COLO668 (cell line): ENCODE results near the gene FYN.

Experiments
- DNase-seq: peaks from one replicate; lab custom pipeline; 2025; ENCODE audit not compliant: unreplicated experiment; lab: John Stamatoyannopoulos, UW

The FYN gene

DNA sequence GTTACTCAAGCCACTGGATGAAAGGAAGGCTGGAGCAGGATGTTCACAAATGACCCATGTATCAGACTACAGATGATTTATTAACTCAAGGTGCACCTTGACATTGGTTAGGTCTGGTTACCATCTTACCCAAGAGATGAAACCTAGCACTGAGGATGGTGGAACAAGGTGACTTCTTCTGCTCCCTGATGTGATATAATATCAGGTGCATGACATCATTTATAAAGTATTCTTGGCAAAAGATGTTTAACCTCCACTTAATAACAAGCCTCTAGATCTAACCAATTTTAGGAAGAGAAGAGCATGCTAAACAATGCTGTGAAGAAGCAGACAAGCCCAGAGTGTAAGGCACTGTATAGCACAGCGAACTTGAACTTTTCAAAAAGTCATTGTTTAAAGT, 100.9 kb downstream of the FYN start:
- no peak for DNase-seq

DNA sequence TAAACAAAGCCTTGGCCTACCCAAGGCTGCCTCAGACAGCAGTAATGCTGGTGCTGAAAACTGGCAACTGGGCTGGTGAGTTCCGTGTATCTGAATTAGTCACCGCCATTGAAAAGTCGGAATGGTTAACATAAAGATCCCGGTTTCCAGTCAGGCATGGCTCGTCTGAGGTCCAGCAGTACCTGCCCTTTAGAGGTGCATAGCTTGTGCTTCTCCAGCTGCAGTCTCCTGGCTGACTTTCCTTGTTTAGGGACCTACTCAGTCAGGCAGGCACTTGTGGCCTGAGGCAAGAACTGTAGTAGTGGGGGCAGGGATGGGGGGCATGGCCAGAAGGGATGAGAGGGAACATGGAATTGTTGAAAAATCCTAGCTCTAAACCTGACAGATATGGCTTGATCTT, 101.6 kb downstream of the FYN start:
- DNase-seq: no peak

DNA sequence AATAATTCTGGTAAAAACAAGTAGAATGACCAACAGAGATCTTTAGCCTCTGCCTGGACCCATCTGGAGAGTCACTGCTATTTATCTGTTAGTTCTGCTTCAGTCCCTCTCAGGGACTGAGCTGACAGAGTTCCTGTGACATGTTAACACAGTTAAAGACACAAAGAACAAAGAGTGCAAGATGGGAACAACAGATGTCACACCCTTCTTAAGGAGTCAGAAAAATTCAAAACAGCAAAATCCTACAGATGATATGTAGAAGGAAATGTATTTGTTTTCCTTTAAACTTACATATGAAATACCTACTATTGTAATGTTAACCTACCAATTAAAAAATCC, 102.2 kb downstream of the FYN start:
- no peak for DNase-seq

DNA sequence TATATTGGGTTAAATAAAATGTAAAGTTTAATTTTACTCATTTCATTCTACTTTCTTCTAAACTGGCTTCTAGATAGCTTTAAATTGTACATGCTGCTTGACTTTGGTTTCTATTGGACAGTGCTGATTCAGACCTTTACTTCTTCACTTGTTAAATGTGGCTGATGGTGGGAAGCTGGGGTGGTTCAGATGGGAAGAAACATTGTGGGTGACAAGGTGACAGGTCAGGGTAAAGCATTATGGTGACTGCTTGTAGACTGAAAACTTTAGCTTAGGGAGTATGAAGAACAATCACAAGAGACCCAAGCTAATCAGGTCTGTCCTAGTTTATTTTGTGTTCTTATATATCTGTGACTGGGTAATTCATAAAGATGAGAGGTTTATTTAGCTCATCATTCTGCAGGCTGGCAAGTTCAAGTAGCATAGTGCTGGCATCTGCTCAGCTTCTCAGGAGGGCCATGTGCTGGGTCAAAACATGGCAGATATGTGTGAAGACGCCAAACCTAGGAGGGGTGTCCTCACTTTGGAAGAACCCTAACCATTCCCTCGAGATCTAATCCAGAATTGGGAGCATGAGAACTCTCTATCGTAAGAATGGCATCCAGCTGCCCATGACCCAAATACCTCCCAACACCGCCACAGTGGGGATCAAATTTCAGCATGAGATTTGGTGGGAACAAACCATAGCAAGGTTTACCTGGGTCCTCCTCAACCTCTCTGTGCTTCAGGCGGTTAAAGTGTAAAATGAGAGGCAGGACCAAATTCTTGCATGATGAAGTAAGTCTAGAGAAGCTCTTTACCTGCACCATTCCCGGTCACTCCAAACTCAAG, 102.8 kb downstream of the FYN start:
- no peak for DNase-seq

DNA sequence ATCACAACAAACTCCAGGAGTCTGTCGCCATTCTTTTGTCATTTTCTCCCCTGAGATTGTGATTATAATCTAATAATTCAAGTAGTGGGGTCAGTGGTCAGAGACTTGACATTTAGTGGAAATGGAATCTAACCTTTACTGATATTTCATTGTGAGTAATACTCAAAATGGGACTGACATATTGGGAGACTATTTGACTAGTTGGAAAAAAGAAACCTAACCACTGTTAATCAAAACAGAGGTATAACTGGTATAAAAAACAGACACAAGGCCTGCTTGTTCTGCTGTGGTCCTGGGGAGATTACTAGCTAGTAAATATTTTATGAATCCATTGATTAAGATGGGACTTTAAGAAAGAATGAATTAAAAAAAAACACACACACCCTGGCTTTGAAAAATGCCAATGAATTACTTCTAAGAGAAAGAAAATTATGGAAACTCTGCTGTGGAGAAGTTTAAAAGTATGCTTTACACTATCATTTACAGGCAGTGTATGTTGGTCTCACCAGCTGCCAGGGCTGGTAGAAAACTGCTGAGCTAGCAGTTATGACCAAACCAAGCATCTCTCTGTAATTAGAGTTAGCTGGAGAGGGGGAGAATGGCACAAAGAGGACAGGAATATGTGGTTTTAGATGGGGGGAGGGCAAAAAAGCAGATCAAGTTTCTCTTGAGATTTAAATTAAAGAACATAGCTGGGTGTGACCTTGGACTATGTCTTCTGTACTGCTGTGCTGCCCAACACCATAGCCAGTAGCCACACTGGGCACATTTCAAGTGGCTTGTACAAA, 103.7 kb downstream of the FYN start:
- DNase-seq: no peak

DNA sequence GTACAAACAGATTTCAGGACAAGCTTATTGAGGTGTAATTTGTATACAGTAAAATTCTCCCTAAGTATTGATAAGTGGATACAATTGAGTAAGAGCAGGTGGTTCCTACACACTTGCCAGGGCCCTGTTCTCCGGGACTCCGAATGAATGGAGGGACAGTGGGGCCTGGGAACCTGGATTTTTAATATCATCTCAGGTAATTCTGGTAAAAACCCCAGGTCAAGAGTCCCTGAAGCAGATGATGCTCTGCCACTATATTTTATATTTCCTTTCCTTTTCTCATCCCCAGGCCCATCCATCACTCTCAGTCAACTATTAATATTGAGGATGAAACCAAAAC, 104.9 kb downstream of the FYN start:
- no peak for DNase-seq

DNA sequence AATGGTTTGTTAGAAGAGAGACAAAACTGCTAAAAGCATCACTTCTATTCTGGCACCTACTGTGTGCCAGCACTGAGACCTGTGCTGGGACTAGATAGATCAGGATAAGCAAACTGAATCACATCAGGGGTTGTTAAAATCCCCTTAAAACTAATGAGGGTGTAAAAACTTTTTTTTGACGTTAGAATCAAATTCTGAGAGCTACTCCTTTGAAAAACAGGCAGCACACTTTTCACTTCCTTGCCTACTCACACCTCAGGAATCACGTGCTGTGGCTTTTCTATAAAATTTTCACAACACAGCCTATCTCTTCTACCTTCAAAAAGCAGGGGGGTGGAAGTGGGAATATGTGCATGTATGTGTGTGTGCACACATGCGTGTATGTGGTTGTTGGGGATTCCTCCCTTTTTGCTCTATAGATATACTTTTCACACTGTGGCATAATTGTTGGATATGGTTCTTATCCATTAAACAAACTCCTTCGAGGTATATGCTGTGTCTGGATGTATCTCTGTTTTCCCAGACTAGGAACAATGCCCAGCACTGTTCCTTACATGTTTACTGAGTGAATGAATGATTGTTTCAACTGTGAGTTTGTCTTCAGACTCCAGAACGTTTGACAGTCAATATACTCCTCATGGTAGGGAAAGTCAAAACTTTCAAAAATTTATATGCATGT, 105.4 kb downstream of the FYN start:
- no peak for DNase-seq

DNA sequence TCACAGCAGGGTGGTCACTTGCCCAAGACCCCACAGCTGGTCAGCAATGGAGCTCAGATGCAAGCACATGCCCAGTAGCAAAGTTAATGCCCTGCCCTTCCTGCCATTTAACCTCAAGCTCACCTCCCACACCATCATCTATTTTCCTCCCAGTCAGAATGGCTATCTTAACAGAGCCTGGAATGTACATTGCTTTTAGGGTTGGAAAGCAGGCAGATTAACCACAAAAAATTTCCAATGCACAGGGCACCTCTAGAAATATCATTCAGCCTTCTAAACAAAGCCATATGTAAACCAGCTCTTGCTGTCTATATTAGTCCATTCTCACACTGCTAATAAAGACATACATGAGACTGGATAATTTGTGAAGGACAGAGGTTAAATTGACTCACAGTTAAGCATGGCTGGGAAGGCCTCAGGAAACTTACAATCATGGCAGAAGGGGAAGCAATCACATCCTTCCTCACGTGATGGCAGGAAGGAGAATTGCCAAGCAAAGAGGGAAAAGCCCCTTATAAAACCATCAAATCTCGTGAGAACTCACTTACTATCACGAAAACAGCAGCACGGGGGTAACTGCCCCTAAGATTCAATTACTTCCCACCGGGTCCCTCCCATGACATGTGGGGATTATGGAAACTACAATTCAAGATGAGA, 106.9 kb downstream of the FYN start:
- no peak for DNase-seq

DNA sequence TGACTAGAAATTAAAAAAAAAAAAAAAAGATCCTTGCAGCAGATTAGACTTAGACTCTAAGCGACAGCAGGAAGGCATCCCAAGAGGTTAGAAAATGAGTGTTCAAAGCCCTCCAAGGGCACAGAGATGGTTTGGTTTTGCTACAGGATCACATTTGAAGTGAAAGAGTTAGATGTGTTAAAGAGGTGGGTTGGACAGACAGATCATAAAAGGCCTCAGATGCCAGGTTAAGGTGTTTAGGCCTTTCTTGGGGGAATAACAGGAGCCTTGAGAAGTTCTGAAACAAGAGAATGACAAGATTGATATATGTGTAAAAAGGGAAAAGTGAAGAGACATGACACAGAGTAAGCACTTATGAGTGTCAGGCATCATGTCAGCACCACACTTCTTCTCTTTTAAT, 107.5 kb downstream of the FYN start:
- no peak for DNase-seq

DNA sequence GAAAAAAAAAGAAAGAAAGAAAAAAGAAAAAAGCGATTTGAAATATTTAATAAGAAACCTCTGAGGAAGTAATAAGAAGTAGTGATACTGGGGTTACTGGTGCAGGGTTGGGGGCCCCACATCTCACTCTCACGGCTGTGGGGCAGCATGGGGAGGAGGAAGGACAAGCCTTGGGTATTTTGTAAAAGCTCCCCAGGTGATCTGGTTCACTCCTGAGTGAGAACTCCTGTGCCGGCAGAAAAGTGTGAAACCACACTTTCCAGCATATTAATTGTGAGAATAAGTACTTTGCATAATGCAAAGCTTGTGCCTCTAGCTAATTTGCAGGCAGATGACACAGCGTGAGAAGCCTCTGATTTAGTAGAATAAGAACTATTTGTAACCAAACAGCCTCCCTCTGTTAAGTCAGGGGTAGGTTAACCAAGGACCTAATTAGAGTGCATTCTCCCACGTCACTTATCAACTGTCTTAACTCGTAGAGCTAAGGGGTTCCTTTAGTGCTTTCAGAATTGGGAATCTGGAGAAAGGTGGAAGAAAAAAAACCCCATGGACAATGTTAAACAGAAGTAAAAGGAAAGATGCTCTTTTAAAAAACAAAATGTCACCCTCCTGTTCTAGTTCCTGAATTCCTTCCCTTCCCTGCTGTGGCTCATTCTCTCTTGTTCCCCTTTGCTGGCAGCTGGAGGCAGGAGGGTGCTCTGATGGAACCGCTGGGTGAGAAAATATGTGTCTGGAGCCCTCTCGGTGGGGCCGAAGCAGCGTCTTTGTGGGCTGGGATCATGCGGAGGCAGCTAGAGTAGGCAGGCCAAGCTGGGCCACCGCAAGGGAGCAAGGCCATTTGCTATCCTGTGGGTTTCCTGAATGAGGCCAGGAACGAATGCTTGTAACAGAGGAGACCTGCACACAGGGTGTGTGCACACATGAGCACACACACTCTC, 108.7 kb downstream of the FYN start:
- no peak for DNase-seq

DNA sequence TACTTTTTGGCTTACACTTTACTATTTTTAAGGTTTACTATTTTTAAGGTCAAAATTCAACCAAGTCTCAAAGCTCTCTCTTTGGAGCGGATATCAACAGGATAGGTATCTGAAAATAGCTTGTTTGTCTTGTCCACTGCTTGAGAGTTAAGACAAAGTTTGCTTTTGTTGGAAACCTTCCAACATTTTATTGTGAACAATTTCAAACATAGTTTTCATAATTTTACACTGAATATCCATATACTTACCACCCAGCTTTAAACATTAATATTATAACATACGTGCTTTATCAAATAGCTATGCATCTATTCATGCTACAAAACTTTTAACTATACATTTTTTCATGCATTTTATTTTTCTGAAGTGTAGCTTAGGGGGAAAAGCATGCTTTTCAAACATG, 109.9 kb downstream of the FYN start:
- DNase-seq: no peak

DNA sequence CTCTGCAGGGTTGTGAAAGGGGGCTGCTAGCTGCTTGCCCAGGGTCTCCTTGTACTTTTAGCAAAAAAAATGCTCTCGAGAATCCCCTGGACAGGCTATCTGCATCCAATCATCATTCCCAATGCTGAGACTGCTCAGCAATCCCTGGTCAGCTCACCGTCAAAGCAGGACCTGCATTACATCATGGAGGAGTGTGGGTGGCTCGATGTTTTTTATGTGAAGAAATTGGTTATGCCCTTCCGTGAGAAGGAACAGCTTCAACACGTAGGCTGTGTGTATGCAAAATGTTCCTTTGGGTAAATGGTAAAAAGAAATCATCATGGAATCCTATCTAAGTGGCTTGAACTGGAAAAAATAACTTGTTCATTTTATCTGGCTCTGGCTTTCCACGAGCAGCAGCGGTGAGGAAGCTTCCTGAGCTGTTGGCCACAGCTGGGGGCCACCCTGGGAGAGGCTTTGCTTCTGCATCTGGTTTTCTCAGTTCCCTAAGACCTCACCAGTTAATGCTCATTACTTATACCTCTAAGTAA, 111.4 kb downstream of the FYN start:
- DNase-seq: no peak

DNA sequence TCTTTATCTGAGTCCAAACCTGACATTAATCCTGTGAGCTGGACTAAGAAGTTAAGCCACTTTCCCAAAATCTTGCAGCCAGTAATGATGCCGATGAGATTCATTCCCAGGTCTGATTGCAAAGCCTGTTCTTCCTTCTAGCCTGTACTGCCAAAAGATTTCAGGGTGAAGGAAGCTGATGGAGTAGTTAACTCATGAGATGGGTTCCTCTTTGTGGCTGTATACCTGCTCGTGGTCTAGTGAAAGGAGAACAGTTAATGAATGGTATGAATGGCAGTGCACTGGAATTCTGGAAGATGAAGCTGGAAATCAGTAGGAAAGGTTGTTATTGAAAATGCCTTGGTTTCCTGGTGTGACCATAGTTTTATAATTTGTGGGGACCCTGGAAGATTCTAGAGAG, 112.0 kb downstream of the FYN start:
- DNase-seq: no peak

DNA sequence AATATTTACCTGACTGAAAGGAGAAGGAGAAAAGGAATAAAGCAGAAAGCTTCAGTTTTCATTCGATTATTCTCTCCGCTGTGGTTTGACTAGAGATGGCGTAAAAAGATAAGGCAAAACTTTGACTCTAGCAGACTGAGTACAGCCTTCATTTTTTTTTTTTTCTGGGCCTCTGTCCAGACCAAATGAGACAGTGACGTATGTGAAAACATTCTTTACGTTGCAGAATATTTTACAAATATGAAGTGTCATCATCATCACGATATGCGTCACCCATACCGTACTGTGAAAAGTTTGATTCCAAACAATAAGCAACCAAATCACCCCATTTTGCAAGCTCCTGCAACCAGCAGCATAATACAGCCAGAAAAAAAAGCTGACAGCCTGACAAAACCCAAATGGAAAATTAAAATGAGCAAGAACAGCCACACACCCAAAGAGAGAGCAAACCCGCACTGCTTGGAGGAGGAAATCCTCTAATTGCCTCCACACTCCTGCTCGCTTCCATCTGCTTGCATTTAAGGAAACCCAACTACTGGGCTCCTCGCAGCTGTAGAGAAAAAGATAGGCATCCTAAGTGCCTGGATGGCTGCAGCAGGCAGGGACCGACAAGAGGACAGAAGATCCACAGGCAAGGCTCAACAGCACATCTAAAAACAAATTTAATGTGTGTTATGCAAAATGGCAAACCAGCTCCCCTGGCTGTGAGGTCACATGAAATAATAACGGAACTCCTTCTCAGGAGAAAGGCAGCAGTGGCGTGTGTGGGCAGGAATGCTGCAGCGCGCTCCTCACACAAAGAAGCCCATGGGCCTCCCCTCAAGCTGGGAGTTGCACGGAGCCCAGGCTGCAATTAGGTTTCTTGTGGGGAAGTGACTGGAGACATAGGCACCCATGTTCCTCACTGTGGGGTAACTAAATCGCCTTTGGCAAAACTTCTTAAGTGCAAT, 113.1 kb downstream of the FYN start:
- no peak for DNase-seq

DNA sequence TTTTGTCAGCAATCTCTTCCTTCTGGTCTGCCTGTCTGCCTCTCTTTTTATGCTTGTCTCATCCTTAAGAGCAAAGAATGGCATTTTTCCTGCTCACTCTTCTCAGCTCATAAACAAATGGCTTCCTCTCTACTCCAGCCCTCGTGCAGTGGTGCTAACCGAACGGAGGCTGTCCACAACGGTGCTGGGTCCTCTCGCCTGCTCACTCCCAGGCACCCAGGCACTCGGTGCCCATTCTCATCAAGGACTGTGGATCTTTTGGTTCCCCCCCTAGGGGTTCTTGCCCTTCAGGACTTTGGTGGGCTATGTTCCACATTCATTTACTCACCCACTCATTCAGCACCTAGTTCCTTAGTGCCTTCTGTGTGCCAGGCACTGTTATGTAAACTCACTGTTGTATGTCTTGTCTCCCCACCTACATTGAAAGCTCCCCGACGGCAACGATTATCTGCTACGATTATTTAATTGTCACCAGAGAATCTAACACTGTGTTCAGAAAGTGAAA, 113.9 kb downstream of the FYN start:
- no peak for DNase-seq

DNA sequence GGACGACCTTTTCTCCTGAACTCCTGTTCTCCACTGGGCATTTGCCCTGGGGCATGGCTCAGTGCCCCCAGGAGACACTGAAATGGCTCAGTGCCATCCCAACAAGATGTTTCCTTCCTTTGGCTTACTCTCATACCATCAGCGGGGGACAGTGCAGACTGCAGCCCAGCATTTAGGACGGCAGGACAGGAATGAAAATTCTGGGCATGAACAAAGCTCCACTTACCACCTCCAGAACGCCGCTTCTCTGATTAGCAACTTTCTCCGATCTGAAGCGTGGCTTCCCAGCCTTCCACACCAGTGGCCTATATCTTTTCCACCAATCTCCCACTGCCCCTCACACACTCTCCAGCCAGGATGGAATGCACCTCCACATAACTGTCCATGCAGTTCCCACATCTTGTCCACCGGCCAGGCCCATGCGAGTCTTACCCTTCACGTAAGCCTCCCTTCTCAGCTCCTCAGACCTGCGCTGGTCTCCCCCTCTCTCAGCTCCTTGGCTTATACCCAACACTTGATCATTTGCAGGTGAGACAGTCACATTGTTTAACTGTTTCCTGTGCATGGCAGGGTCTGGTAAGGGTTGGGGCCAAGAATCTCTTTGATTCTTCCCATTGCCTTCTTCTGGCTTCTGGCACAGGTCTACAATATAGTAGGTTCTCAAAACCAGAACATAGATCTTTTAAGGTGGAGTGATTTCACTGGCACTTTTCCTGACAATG, 114.5 kb downstream of the FYN start:
- DNase-seq: no peak

DNA sequence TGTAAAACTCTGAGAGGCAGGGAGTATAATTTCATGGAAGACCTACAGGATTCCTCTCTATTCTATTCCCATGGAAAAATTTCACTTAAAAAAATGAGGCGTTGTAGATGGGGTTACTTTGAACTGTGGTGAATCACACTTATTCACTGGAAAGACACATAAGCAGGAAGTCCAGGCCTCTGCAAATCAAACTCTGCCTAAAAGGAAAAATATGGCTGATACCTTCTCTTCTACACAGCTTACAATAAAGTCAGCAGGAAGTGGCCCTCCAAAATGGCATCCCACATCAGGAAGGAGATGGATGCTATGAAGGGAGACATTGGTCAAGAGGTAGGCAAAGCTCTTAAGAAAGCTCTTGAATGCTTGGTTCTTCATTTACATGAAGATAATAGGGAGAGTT, 115.9 kb downstream of the FYN start:
- DNase-seq: no peak

DNA sequence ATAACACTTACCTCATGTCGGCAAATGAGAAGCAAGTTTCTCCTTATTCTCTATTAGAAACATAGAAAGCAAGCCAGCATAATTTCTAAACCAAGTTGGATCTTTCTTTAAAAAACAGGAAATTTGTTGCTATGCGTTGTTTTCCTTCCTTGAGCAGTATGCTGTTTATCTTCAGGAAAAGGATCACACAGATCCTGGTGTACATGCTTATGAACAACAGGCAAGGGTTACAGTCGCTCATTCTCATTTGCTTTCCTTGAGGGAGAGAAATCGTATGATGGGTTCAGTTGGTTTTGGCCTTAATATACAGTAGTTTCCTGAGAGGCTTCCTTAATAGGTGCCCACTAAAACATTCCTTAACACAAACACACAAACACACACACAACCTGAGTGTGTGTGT, 118.8 kb downstream of the FYN start:
- DNase-seq: no peak
